Measurements from ENCODE around the gene CDR2. TPM values are rescaled to one million over a fixed set of nuclear protein-coding genes. Genes with fewer than 3 reads are reported as not detected.

CDR2 gene
- total RNA-seq, 1 experiment from 2014 or later = 7.2 TPM

- peaks cover 11% of the 10 kb centered on the region for H3K36me3 ChIP-seq (ENCODE audit: insufficient read depth, low read length)
- H3K4me2 ChIP-seq (ENCODE audit: low read depth, low read length, poor library complexity, severe bottlenecking) = no peak overlapping the region
- peaks cover 24% of the 10 kb centered on the region for H3K79me2 ChIP-seq (ENCODE audit: low read length)
- H3K27ac ChIP-seq (ENCODE audit: low read length) = no peak overlapping the region
- no peaks in the 10 kb centered on the region for H3K9me2 ChIP-seq (replicated peaks; ENCODE audit: insufficient read depth, low read length)
- no peak overlapping the region for H3K9ac ChIP-seq (ENCODE audit: low read length)
- H3K4me3 ChIP-seq (ENCODE audit: low read length) = no peak overlapping the region
- DNase-seq = no peak
- H3K4me1 ChIP-seq (ENCODE audit: low read length) = no peaks in the 10 kb centered on the region
- H3K27me3 ChIP-seq (ENCODE audit: low read length) = no peaks in the 10 kb centered on the region
- no peaks in the 10 kb centered on the region for H3K9me3 ChIP-seq (ENCODE audit: low read length)
- H2AFZ ChIP-seq (ENCODE audit: low read length) = no peak overlapping the region
- H4K20me1 ChIP-seq (ENCODE audit: insufficient read depth, low read depth, low read length) = peaks cover 21% of the 10 kb centered on the region
Measured at GRCh38 chr16:22323173-22323958, 51.1 kb downstream of the CDR2 start.

- H3K4me2 ChIP-seq (ENCODE audit: low read depth, low read length, poor library complexity, severe bottlenecking) = no peak overlapping the region
- no peaks in the 10 kb centered on the region for H3K9me2 ChIP-seq (replicated peaks; ENCODE audit: insufficient read depth, low read length)
- H3K9ac ChIP-seq (ENCODE audit: low read length) = no peak overlapping the region
- H3K4me1 ChIP-seq (ENCODE audit: low read length) = no peaks in the 10 kb centered on the region
- H2AFZ ChIP-seq (ENCODE audit: low read length) = no peak overlapping the region
- H3K36me3 ChIP-seq (ENCODE audit: insufficient read depth, low read length) = peaks cover 11% of the 10 kb centered on the region
- H3K79me2 ChIP-seq (ENCODE audit: low read length) = peaks cover 24% of the 10 kb centered on the region
- H3K27ac ChIP-seq (ENCODE audit: low read length) = no peak overlapping the region
- no peak for DNase-seq
- H4K20me1 ChIP-seq (ENCODE audit: insufficient read depth, low read depth, low read length) = peaks cover 19% of the 10 kb centered on the region
- H3K27me3 ChIP-seq (ENCODE audit: low read length) = no peaks in the 10 kb centered on the region
- H3K9me3 ChIP-seq (ENCODE audit: low read length) = no peaks in the 10 kb centered on the region
- H3K4me3 ChIP-seq (ENCODE audit: low read length) = no peak overlapping the region
Measured at GRCh38 chr16:22322741-22323140, 51.7 kb downstream of the CDR2 start.

GRCh38 chr16:22322021-22322471 lies 52.4 kb downstream of the CDR2 start:
- H3K27me3 ChIP-seq (ENCODE audit: low read length) = no peaks in the 10 kb centered on the region
- no peak overlapping the region for H3K27ac ChIP-seq (ENCODE audit: low read length)
- no peak overlapping the region for H3K4me2 ChIP-seq (ENCODE audit: low read depth, low read length, poor library complexity, severe bottlenecking)
- peaks cover 19% of the 10 kb centered on the region for H4K20me1 ChIP-seq (ENCODE audit: insufficient read depth, low read depth, low read length)
- H3K9me3 ChIP-seq (ENCODE audit: low read length) = no peaks in the 10 kb centered on the region
- H3K79me2 ChIP-seq (ENCODE audit: low read length) = peaks cover 24% of the 10 kb centered on the region
- DNase-seq = no peak
- no peak overlapping the region for H3K9ac ChIP-seq (ENCODE audit: low read length)
- no peaks in the 10 kb centered on the region for H3K4me1 ChIP-seq (ENCODE audit: low read length)
- no peak overlapping the region for H2AFZ ChIP-seq (ENCODE audit: low read length)
- peaks cover 11% of the 10 kb centered on the region for H3K36me3 ChIP-seq (ENCODE audit: insufficient read depth, low read length)
- H3K4me3 ChIP-seq (ENCODE audit: low read length) = no peak overlapping the region
- no peaks in the 10 kb centered on the region for H3K9me2 ChIP-seq (replicated peaks; ENCODE audit: insufficient read depth, low read length)

- H2AFZ ChIP-seq (ENCODE audit: low read length) = no peak overlapping the region
- DNase-seq = peak; percentile 89
Measured at GRCh38 chr16:22321340-22322001, 52.9 kb downstream of the CDR2 start.

GRCh38 chr16:22320572-22321339 lies 53.7 kb downstream of the CDR2 start:
- no peak for DNase-seq
- H3K9ac ChIP-seq (ENCODE audit: low read length) = no peak overlapping the region

More at GRCh38 chr16:22321340-22322001, 52.9 kb downstream of the CDR2 start:
- H3K27ac ChIP-seq (ENCODE audit: low read length) = no peak overlapping the region
- H3K79me2 ChIP-seq (ENCODE audit: low read length) = peaks cover 24% of the 10 kb centered on the region
- no peaks in the 10 kb centered on the region for H3K9me2 ChIP-seq (replicated peaks; ENCODE audit: insufficient read depth, low read length)
- H3K9ac ChIP-seq (ENCODE audit: low read length) = no peak overlapping the region
- no peak overlapping the region for H3K4me3 ChIP-seq (ENCODE audit: low read length)
- no peaks in the 10 kb centered on the region for H3K27me3 ChIP-seq (ENCODE audit: low read length)
- H3K4me2 ChIP-seq (ENCODE audit: low read depth, low read length, poor library complexity, severe bottlenecking) = no peak overlapping the region
- H3K9me3 ChIP-seq (ENCODE audit: low read length) = no peaks in the 10 kb centered on the region
- H4K20me1 ChIP-seq (ENCODE audit: insufficient read depth, low read depth, low read length) = peaks cover 19% of the 10 kb centered on the region
- peaks cover 7% of the 10 kb centered on the region for H3K36me3 ChIP-seq (ENCODE audit: insufficient read depth, low read length)
- no peaks in the 10 kb centered on the region for H3K4me1 ChIP-seq (ENCODE audit: low read length)

GRCh38 chr16:22318690-22319358 lies 55.6 kb downstream of the CDR2 start:
- H3K9ac ChIP-seq (ENCODE audit: low read length) = no peak overlapping the region
- H3K4me2 ChIP-seq (ENCODE audit: low read depth, low read length, poor library complexity, severe bottlenecking) = no peak overlapping the region
- no peaks in the 10 kb centered on the region for H3K9me2 ChIP-seq (replicated peaks; ENCODE audit: insufficient read depth, low read length)
- H3K9me3 ChIP-seq (ENCODE audit: low read length) = no peaks in the 10 kb centered on the region
- H3K79me2 ChIP-seq (ENCODE audit: low read length) = peaks cover 24% of the 10 kb centered on the region
- H3K4me1 ChIP-seq (ENCODE audit: low read length) = no peaks in the 10 kb centered on the region
- peaks cover 19% of the 10 kb centered on the region for H4K20me1 ChIP-seq (ENCODE audit: insufficient read depth, low read depth, low read length)
- H2AFZ ChIP-seq (ENCODE audit: low read length) = no peak overlapping the region
- H3K36me3 ChIP-seq (ENCODE audit: insufficient read depth, low read length) = peaks cover 7% of the 10 kb centered on the region
- no peaks in the 10 kb centered on the region for H3K27me3 ChIP-seq (ENCODE audit: low read length)
- no peak overlapping the region for H3K4me3 ChIP-seq (ENCODE audit: low read length)
- DNase-seq = peak; percentile 78
- H3K27ac ChIP-seq (ENCODE audit: low read length) = no peak overlapping the region

More at GRCh38 chr16:22320572-22321339, 53.7 kb downstream of the CDR2 start:
- H3K9me2 ChIP-seq (replicated peaks; ENCODE audit: insufficient read depth, low read length) = no peaks in the 10 kb centered on the region
- no peak overlapping the region for H3K27ac ChIP-seq (ENCODE audit: low read length)
- no peak overlapping the region for H2AFZ ChIP-seq (ENCODE audit: low read length)
- H3K79me2 ChIP-seq (ENCODE audit: low read length) = peaks cover 24% of the 10 kb centered on the region
- no peaks in the 10 kb centered on the region for H3K27me3 ChIP-seq (ENCODE audit: low read length)
- no peak overlapping the region for H3K4me3 ChIP-seq (ENCODE audit: low read length)
- no peaks in the 10 kb centered on the region for H3K9me3 ChIP-seq (ENCODE audit: low read length)
- no peak overlapping the region for H3K4me2 ChIP-seq (ENCODE audit: low read depth, low read length, poor library complexity, severe bottlenecking)
- H3K36me3 ChIP-seq (ENCODE audit: insufficient read depth, low read length) = peaks cover 7% of the 10 kb centered on the region
- H4K20me1 ChIP-seq (ENCODE audit: insufficient read depth, low read depth, low read length) = peaks cover 19% of the 10 kb centered on the region
- no peaks in the 10 kb centered on the region for H3K4me1 ChIP-seq (ENCODE audit: low read length)

GRCh38 chr16:22317625-22318024 lies 56.8 kb downstream of the CDR2 start:
- no peak for DNase-seq
- peaks cover 7% of the 10 kb centered on the region for H3K36me3 ChIP-seq (ENCODE audit: insufficient read depth, low read length)

More at GRCh38 chr16:22317625-22318024, 56.8 kb downstream of the CDR2 start:
- Histone ChIP-seq H3K9me2 (replicated peaks; ENCODE audit: insufficient read depth, low read length) (no peaks in the 10 kb centered on the region), H4K20me1 (ENCODE audit: insufficient read depth, low read depth, low read length) (peaks cover 17% of the 10 kb centered on the region), H3K4me3 (ENCODE audit: low read length) (no peak overlapping the region), H3K4me2 (ENCODE audit: low read depth, low read length, poor library complexity, severe bottlenecking) (no peak overlapping the region), H3K9ac (ENCODE audit: low read length) (no peak overlapping the region), H3K27ac (ENCODE audit: low read length) (no peak overlapping the region), H3K79me2 (ENCODE audit: low read length) (peaks cover 20% of the 10 kb centered on the region), H3K9me3 (ENCODE audit: low read length) (no peaks in the 10 kb centered on the region), H2AFZ (ENCODE audit: low read length) (no peak overlapping the region), H3K27me3 (ENCODE audit: low read length) (no peaks in the 10 kb centered on the region), H3K4me1 (ENCODE audit: low read length) (no peaks in the 10 kb centered on the region)
